Aorta (tissue), 5 donors: ENCODE results near the gene ASB13. TPM values are rescaled to one million over a fixed set of nuclear protein-coding genes. Genes with fewer than 3 reads are reported as not detected.
A peak's percentile ranks its signal among the peaks of the same experiment; 100 is the strongest.

ENCODE experiments used
- ATAC-seq: fragments of 200-7000 bp; cut with Tn5 transposase; one replicate; pipeline ENCODE4 v1.9.1; 2022; ENCODE audit warnings: moderate library complexity; ENCODE audit not compliant: low FRiP score
- DNase-seq, 2 donors: peaks; one replicate each; pipeline ENCODE4 v3.0.0-alpha.2; 2020
- H3K27ac ChIP-seq, 2 donors: one replicate each; pipeline ENCODE4 v1.5.1; 2013; ENCODE audit warnings: low read length in 2 of 2, mild to moderate bottlenecking in 2 of 2, moderate library complexity in 2 of 2, control low read depth in 1 of 2, inconsistent platforms in 1 of 2, low read depth in 1 of 2
- H3K27me3 ChIP-seq, 2 donors: one replicate each; pipeline ENCODE4 v1.6.1; 2013; ENCODE audit warnings: control low read depth in 1 of 2, low read length in 1 of 2, mild to moderate bottlenecking in 1 of 2, moderate library complexity in 1 of 2; ENCODE audit not compliant: insufficient read depth in 2 of 2, control insufficient read depth in 1 of 2
- H3K36me3 ChIP-seq, 2 donors: one replicate each; pipeline ENCODE4 v1.6.1; 2013; ENCODE audit warnings: control low read depth in 1 of 2, low read length in 1 of 2, mild to moderate bottlenecking in 1 of 2; ENCODE audit not compliant: insufficient read depth in 2 of 2, control insufficient read depth in 1 of 2
- H3K4me1 ChIP-seq, 2 donors: one replicate each; pipeline ENCODE4 v1.6.1; 2013; ENCODE audit warnings: low read length in 2 of 2, control low read depth in 1 of 2, mild to moderate bottlenecking in 1 of 2, moderate library complexity in 1 of 2; ENCODE audit not compliant: insufficient read depth in 2 of 2, control insufficient read depth in 1 of 2
- H3K4me3 ChIP-seq, 2 donors: one replicate each; pipeline ENCODE4 v1.5.1; 2013; ENCODE audit warnings: low read length in 2 of 2, control low read depth in 1 of 2, mild to moderate bottlenecking in 1 of 2
- H3K9me3 ChIP-seq: one replicate; pipeline ENCODE4 v1.6.1; 2013; ENCODE audit warnings: mild to moderate bottlenecking, low read length; ENCODE audit not compliant: control insufficient read depth
- WGBS, 2 donors: extraction: QIAGEN DNeasy Blood & Tissue Kit; methylation state at CpG; one replicate each; pipeline ENCODE4 v1.1.7; 2013; 5-methylcytosine and 5-hydroxymethylcytosine counted together
- intact Hi-C, 2 donors: fragments of 100-400 bp; cut with DNase I; formaldehyde crosslinking; loops; one replicate each; pipeline versions ENCODE4 v1.14.2 to v1.15.0; 2022
- polyA plus RNA-seq, 2 donors: library from polyadenylated mRNA; stranded (reverse); fragments of 200-250 nt; gene quantifications; one replicate each; pipeline ENCODE4 v1.2.3, GENCODE V29; 2013
- total RNA-seq, 2 donors: library from RNA; stranded (reverse); fragmentation: NEBNext Ultra II Directional; extraction: Animal tissue kit (Norgen Biotek cat#: 25700); gene quantifications; one replicate each; pipeline ENCODE4 v1.2.1, GENCODE V29; 2021
- donor health status: healthy with polysubstance abuse.
- donor health status: Bipolar disorder and iron deficiency.
- donor health status: DM: no; HTN: no; CAD: no.
- donor health status: DM: no; HTN: no; CAD: no.
- donor health status: DM: yes; HTN: yes; CAD: no.

ASB13 gene
- total and polyA plus RNA-seq, 4 donors = 19.2 to 35.1 (median 24.1) TPM

DNA sequence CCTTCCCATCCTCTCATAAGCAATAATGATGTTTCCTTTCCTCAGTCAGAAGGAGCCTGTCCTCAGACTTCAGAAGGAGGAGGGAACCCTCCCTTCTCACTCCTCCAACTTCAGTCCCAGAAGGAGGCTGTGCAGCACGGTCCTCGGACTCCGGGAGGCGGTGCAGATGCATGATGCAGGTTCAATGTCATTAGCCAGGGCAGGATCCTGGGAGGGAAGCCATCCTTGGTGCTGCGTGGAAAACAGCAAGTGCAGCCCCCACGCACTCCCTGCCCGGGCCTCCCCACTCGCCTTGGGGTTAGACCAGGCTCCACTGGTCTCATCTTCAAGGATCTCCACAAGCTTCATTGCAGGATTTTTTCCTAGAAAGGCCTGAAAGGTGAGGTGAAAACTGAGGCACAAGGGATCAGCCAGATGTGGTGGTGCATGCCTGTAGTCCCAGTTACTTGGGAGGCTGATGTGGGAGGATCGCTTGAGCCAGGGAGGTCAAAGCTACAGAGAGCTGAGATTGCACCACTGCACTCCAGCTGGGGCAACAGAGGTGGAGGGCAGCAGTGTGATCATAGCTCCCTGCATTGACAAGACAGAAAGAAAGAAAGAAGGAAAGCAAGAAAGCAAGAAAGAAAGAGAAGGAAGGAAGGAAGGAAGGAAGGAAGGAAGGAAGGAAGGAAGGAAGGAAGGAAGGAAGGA, 62.0 kb downstream of the ASB13 start:
- Histone ChIP-seq H3K9me3 (no peaks in the 10 kb centered on the region), H3K27me3 (no peaks in the 10 kb centered on the region), H3K4me3 (no peak overlapping the region), H3K4me1 (peaks cover 5 to 8% of the 10 kb centered on the region in 2 donors), H3K36me3 (no peaks in the 10 kb centered on the region), H3K27ac (no peak overlapping the region)
- peak; percentile 35 to 42 for DNase-seq
- no peak for ATAC-seq
- WGBS, 2 donors = 96% methylated on average over 9 of the region's 9 CpGs
- intact Hi-C loops = loop anchor here in 1 of 2 donors (5.0 kb wide), 1 partner anchor 47 kb away; no protein-coding TSS in a partner anchor

DNA sequence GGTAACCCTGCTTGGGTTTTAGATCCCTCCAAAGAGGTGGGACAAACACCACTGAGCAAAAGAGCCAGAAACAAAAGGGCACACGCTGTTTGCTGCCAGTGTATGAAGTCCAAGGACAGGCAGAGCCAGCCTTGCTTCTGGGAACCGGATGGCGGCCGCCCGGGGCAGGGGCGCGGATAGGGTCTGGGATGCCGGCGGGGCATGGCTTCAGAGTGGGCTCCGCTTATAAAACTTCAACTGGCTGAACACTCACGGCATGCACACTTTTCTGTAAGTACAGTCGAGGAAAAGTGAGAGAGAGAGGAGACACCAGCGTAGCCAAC, 62.6 kb downstream of the ASB13 start:
- ATAC-seq = no peak
- H3K27ac ChIP-seq = no peak overlapping the region

DNA sequence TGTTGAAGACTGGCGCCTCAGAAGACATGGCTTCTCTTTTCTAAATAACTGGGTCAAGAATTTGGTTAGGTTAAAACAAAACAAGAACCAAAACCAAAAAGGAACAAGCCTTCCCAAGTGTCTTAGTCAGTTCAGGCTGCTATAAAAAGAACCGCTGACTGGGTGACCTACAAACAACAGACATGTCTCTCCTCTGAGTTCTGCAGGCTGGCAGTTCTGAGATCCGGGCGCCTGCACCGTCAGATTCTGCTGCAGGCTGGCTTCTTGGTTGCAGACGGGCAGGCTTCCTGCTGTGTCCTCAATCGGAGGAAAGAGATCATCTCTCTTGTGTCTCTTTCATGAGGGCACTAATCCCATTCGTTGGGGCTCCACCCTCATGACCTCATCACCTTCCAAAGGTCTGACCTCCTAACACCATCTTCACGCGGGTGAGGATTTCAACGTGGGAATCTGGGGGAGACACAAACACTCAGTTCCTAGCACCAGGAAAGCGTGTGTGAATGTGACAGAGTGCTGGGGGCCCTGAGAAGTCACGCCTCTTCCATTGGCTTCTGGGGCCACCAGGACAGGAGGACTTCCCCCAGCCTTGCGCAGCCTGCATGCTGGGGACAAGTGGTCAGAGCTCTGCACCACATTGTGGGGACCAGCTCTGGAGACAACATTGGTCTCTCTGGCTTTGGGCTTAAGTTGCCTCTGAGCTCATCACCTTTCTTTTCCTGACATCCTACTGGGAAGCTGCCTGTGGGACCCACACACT, 63.1 kb downstream of the ASB13 start:
- H3K4me1 ChIP-seq = peaks cover 5 to 8% of the 10 kb centered on the region in 2 donors
- H3K9me3 ChIP-seq = no peaks in the 10 kb centered on the region

More for the DNA sequence above, 62.6 kb downstream of the ASB13 start:
- Histone ChIP-seq H3K9me3 (no peaks in the 10 kb centered on the region), H3K4me3 (no peak overlapping the region), H3K4me1 (peaks cover 4 to 8% of the 10 kb centered on the region in 2 donors), H3K27me3 (no peaks in the 10 kb centered on the region), H3K36me3 (no peaks in the 10 kb centered on the region)
- DNase-seq = peak; percentile 18 to 54
- 80 to 81% methylated on average over 13 of the region's 13 CpGs for WGBS, 2 donors
- intact Hi-C loops = loop anchor here in 1 of 2 donors (5.0 kb wide), 1 partner anchor 47 kb away; no protein-coding TSS in a partner anchor

DNA sequence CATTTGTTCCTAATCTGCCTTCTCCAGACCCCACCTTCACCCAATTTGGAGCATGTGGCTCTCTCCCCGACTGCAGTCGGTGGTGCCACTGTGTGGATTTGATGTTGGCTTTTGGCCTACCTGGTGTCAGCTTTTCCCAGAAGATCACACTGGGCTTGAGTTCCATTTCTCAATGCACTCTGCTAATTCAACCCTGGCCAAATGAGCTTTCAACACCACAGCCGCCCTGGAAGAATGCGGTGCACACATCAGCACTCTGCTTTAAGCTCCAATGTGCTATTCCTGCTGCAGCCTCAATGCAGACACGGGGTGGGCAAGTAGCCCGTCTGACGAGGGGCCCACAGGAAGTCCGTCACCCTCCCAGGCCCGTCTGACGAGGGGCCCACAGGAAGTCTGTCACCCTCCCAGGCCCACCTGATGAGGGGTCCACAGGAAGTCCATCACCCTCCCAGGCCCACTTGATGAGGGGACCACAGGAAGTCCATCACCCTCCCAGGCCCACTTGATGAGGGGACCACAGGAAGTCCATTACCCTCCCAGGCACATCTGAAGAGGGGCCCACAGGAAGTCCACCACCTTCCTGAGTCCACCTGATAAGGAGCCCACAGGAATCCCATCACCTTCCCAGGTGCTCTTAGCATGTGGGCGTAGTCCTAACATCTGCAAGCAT, 64.4 kb downstream of the ASB13 start:
- Histone ChIP-seq H3K36me3 (no peaks in the 10 kb centered on the region), H3K4me3 (no peak overlapping the region), H3K27me3 (no peaks in the 10 kb centered on the region), H3K9me3 (no peaks in the 10 kb centered on the region), H3K4me1 (peaks cover 5 to 8% of the 10 kb centered on the region in 2 donors), H3K27ac (peak overlapping the region; percentile 68 to 88)
- DNase-seq (peak; percentile 39 to 58), ATAC-seq (no peak)
- 14 to 15% methylated on average over 8 to 11 of the region's 11 CpGs for WGBS, 2 donors
- intact Hi-C loops = loop anchor here in 1 of 2 donors (2.0 to 5.0 kb wide), 2 partner anchors 17 to 45 kb away; no protein-coding TSS in a partner anchor

More for the DNA sequence above, 63.1 kb downstream of the ASB13 start:
- 63 to 70% methylated on average over 13 to 14 of the region's 14 CpGs for WGBS, 2 donors
- no peaks in the 10 kb centered on the region for H3K27me3 ChIP-seq
- DNase-seq = peak; percentile 29 to 37
- no peak overlapping the region for H3K4me3 ChIP-seq
- no peak overlapping the region for H3K27ac ChIP-seq
- no peak for ATAC-seq
- intact Hi-C loops = loop anchor here in 1 of 2 donors (5.0 kb wide), 1 partner anchor 46 kb away; no protein-coding TSS in a partner anchor
- H3K36me3 ChIP-seq = no peaks in the 10 kb centered on the region

DNA sequence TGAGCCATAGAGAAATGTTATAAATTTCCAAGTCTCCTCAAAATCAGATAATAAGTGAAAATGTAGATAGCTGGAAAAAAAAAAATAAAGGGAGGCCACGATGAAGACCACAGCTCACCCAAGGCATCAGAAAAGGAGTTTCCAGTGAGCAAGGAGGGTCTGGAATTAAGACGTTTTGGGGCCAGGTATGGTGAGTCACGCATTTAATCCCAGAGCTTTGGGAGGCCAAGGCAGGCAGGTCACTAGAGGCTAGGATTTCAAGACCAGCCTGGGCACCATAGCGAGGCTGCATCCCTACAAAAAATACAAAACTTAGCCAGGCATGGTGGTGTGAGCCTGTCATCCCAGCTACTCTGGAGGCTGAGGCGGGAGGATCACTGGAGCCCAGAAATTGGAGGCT, 65.5 kb downstream of the ASB13 start:
- H3K4me1 ChIP-seq = peaks cover 5 to 8% of the 10 kb centered on the region in 2 donors
- peak in 1 of 2 donors; percentile 50 for DNase-seq

DNA sequence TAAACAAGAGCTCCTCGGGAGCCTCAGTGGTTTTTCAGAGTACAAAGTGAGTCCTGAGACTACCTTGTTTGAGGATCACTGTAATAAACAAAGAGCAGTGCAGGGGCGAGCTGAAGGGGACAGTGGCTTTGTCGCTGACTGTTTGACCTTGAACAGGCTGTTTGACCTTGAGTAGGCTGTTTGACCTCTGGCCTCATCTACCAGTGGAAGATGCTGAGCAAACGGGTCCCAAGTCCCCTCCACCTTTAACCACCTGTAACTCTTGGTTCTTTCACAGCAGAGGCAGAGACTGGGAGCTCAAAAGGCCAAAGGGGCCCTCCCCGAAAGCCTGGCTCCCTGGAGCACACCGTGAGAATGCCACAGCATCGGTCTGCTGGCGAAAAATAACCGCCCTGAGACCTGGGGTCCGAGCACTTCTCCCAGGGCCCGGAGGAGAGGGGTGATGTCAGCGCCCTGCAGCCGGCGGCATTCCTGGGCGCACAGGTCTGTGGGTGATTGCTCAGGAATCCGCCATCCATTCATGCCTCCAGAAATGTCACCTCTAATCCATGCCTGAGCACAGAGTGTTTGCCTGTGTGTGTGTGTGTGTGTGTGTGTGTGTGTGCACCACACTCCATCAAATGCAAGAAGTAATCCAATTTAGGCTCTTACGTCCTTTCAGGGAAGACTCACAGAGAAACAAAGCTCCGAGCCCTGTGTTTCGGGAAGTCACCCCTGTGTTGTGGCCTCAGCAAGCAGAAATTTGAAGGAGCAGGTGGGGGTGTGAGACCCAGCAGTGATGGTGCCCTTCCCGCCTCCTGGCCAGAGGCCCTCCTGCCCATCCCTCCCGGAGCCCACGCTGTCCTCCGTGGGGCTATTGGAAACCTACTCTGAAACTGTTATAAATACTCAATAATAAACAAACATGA, 66.5 kb downstream of the ASB13 start:
- WGBS, 2 donors = 29 to 32% methylated on average over 23 of the region's 23 CpGs
- no peaks in the 10 kb centered on the region for H3K36me3 ChIP-seq
- peak; percentile 55 to 75 for DNase-seq
- no peaks in the 10 kb centered on the region for H3K27me3 ChIP-seq
- H3K27ac ChIP-seq = peak overlapping the region in 1 of 2 donors; percentile 97
- H3K9me3 ChIP-seq = no peaks in the 10 kb centered on the region
- peak; percentile 66 for ATAC-seq
- H3K4me3 ChIP-seq = no peak overlapping the region
- intact Hi-C loops = loop anchor here (2.0 to 5.0 kb wide), 3 partner anchors 19 to 43 kb away; no protein-coding TSS in a partner anchor
- peaks cover 5 to 8% of the 10 kb centered on the region in 2 donors for H3K4me1 ChIP-seq

More for the DNA sequence above, 65.5 kb downstream of the ASB13 start:
- Histone ChIP-seq H3K4me3 (no peak overlapping the region), H3K27ac (peak overlapping the region; percentile 68 to 88), H3K27me3 (no peaks in the 10 kb centered on the region), H3K36me3 (no peaks in the 10 kb centered on the region), H3K9me3 (no peaks in the 10 kb centered on the region)
- intact Hi-C loops = loop anchor here in 1 of 2 donors (2.0 to 5.0 kb wide), 2 partner anchors 18 to 44 kb away; no protein-coding TSS in a partner anchor
- WGBS, 2 donors = 15 to 27% methylated on average over 5 of the region's 5 CpGs
- ATAC-seq = no peak

DNA sequence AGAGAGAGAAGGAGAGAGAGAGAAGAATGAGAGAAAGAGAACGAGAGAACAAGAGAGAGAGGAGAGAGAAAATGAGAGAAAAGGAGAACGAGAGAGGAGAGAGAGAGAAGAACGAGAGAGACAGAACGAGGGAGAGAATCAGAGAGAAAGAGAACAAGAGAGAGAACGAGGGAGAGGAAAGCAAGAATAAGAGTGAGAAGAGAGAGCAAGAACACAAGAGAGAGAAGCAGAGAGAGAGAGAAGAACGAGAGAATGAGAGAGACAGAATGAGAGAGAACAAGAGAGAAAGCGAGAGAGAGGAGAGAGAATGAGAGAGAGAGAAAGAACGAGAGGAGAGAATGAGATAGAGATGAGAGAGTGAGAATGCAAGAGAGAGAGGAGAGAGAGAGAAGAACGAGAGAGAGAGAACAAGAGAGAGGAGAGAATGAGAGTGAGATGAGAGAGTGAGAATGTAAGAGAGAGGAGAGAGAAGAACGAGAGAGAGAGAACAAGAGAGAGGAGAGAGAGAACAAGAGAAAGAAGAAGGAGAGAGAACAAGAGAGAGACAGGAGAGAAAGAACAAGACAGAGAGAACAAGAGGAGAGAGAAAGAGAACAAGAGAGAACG, 68.2 kb downstream of the ASB13 start:
- intact Hi-C loops = loop anchor here in 1 of 2 donors (5.0 kb wide), 1 partner anchor 36 kb away; no protein-coding TSS in a partner anchor
- no peak for ATAC-seq
- no peak for DNase-seq
- H3K4me1 ChIP-seq = peaks cover 5 to 8% of the 10 kb centered on the region in 2 donors
- H3K36me3 ChIP-seq = no peaks in the 10 kb centered on the region
- WGBS, 2 donors = 75 to 77% methylated on average over 11 of the region's 11 CpGs
- no peak overlapping the region for H3K4me3 ChIP-seq
- no peaks in the 10 kb centered on the region for H3K27me3 ChIP-seq
- no peaks in the 10 kb centered on the region for H3K9me3 ChIP-seq
- H3K27ac ChIP-seq = peak overlapping the region in 1 of 2 donors; percentile 73
